ENCODE data around the gene DNMBP. TPM values are rescaled to one million over a fixed set of nuclear protein-coding genes. Genes with fewer than 3 reads are reported as not detected.

Gene DNMBP
- total and polyA plus RNA-seq, 2 experiments from 2014 or later, result 13.4 to 31.2 TPM

DNA sequence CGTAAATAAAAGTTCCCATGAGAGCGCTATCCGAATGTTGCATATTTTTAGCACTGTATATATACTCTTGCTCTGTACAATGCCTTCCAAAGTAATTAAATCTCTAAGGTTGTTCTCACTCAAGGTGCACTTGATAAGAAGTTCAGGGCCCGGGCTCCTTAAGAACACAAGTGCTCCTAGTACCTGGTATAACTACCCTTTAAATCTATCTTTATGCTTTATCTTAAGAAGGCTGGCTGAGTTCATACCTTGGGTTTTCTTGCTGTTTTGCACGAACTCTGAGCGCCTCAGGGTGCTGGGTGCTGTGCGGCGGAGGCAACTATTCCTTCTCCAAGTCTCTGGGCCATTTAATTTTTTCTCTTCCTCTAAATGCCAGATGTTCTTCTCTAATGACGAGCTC is 80.4 kb downstream of the DNMBP start:
- no peak overlapping the region for H3K4me2 ChIP-seq
- Mint-ChIP-seq H3K27ac (no peak overlapping the region), H3K36me3 (ENCODE audit: low read depth) (no peaks in the 10 kb centered on the region), H3K4me1 (peaks cover 45% of the 10 kb centered on the region), H3K4me3 (no peak overlapping the region), H3K27me3 (ENCODE audit: insufficient read depth, low read depth, poor library complexity) (peaks cover 7% of the 10 kb centered on the region), H3K9me3 (no peaks in the 10 kb centered on the region)
- H3K27me3 ChIP-seq (ENCODE audit: insufficient read depth), result no peaks in the 10 kb centered on the region
- H3F3A ChIP-seq (replicated peaks; ENCODE audit: low read depth), result no peaks in the 10 kb centered on the region
- H3K36me3 ChIP-seq (ENCODE audit: insufficient read depth), result no peaks in the 10 kb centered on the region
- H3K4me1 ChIP-seq (ENCODE audit: insufficient read depth), result peaks cover 23% of the 10 kb centered on the region
- no peak for TF ChIP-seq STAT1 (IDR thresholded peaks at IDR 0.05; ENCODE audit: unreplicated experiment)
- no peak for TF ChIP-seq CREB1 (CRISPR knock-in tag; IDR thresholded peaks at IDR 0.05; ENCODE audit: low read depth)
- TF ChIP-seq ZNF462 (CRISPR knock-in tag; IDR thresholded peaks at IDR 0.05), result no peak
- TF ChIP-seq REST (IDR thresholded peaks at IDR 0.05; ENCODE audit: unreplicated experiment), result no peak
- no peak for TF ChIP-seq JUNB (IDR thresholded peaks at IDR 0.05; ENCODE audit: unreplicated experiment)
- no peak overlapping the region for H3K4me3 ChIP-seq
- H4K20me1 ChIP-seq (replicated peaks; ENCODE audit: insufficient read depth), result no peaks in the 10 kb centered on the region
- ATAC-seq, result no peak
- no peaks in the 10 kb centered on the region for H3K9me2 ChIP-seq (ENCODE audit: insufficient read depth)
- H2AFZ ChIP-seq, result no peak overlapping the region
- no peaks in the 10 kb centered on the region for H3K79me2 ChIP-seq (replicated peaks; ENCODE audit: insufficient read depth)
- no peak overlapping the region for H3K27ac ChIP-seq (ENCODE audit: low read depth)
- DNase-seq (ENCODE audit: low spot score), result no peak

All from GM23338 (cell line).